ENCODE results near the gene WSCD2. TPM values are rescaled to one million over a fixed set of nuclear protein-coding genes. Genes with fewer than 3 reads are reported as not detected.

WSCD2 gene
- total and polyA plus RNA-seq, 8 donors = 0.25 to 6.7 (median 1.4) TPM; not detected in 3

DNA sequence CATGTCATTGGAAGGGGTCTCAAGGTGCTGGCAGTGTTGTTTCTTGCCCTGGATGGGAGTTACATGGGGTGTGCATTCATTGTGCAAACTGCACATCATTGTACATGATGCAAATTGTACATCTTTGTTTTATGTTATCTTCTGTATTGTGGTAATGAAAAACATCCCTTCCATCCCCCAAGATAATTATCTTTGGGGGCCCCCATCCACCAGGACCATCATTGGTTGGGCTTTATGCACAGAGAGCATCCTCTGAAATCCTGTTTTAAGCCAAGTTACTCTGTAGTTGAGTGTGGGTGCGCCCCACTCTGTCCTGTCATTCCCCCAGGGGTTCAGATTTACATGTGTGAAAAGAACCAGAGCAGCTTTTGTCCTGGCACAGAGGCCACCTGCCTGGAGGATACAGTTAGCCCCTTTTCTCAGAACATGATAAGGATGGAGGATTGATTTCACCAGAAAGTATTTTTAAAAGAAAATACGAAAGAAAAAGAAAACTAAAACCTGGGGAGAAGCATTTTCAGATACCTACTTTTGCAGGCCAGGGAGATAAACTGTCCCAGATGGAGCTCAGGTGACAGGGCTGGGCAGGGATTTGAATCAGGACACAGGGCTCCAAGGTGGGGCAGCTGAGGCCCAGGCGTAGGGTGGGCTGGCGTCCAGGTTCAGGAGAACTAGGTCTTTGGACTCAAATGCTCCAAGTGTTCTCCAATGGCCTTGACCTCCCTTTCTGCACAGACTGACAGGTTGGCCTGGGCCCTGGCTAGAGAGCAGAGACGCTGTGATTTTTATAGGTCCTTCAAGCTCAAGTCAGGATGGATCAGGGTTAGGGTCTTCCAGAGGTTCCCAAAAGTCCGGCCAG lies 17.2 kb downstream of the WSCD2 start:
- DNase-seq = no peak
- WGBS, 5 donors = 50 to 70% (median 63%) methylated on average over 6 of the region's 6 CpGs
- no peak for TF ChIP-seq CTCF (IDR thresholded peaks at IDR 0.05)
- TF ChIP-seq EP300 (IDR thresholded peaks at IDR 0.05) = no peak
- H3K36me3 ChIP-seq = no peaks in the 10 kb centered on the region
- H3K27me3 ChIP-seq = peaks cover 0 to 6% (median 0%) of the 10 kb centered on the region in 3 donors
- H3K9me3 ChIP-seq = no peaks in the 10 kb centered on the region
- H3K4me1 ChIP-seq = no peaks in the 10 kb centered on the region
- H3K4me3 ChIP-seq = no peak overlapping the region
- no peak overlapping the region for H3K27ac ChIP-seq
- intact Hi-C loops (cut with DNase I; ENCODE audit: low total_unique reads) = no loop called here

- 81 to 87% (median 84%) methylated on average over 5 of the region's 5 CpGs for WGBS, 5 donors
- intact Hi-C loops (cut with DNase I; ENCODE audit: low total_unique reads) = no loop called here
- no peak overlapping the region for H3K27ac ChIP-seq
- no peak overlapping the region for H3K4me3 ChIP-seq
- no peak for DNase-seq
- H3K27me3 ChIP-seq = peaks cover 0 to 6% (median 0%) of the 10 kb centered on the region in 3 donors
- no peak for TF ChIP-seq POLR2A (IDR thresholded peaks at IDR 0.05)
- no peak for TF ChIP-seq CTCF (IDR thresholded peaks at IDR 0.05)
- no peak for TF ChIP-seq POLR2AphosphoS5 (IDR thresholded peaks at IDR 0.05)
- TF ChIP-seq EP300 (IDR thresholded peaks at IDR 0.05) = no peak
- no peaks in the 10 kb centered on the region for H3K9me3 ChIP-seq
- no peaks in the 10 kb centered on the region for H3K4me1 ChIP-seq
- H3K36me3 ChIP-seq = no peaks in the 10 kb centered on the region
Measured at GRCh38 chr12:108147279-108147678, 18.2 kb downstream of the WSCD2 start.

- no peak overlapping the region for H3K27ac ChIP-seq
- 65 to 85% (median 83%) methylated on average over 3 of the region's 3 CpGs for WGBS, 5 donors
- no peak overlapping the region for H3K4me3 ChIP-seq
- TF ChIP-seq CTCF (IDR thresholded peaks at IDR 0.05) (no peak), EP300 (IDR thresholded peaks at IDR 0.05) (no peak), POLR2AphosphoS5 (IDR thresholded peaks at IDR 0.05) (no peak), POLR2A (IDR thresholded peaks at IDR 0.05) (no peak)
- no peaks in the 10 kb centered on the region for H3K9me3 ChIP-seq
- no peaks in the 10 kb centered on the region for H3K4me1 ChIP-seq
- intact Hi-C loops (cut with DNase I; ENCODE audit: low total_unique reads) = no loop called here
- no peaks in the 10 kb centered on the region for H3K36me3 ChIP-seq
- no peak for DNase-seq
- peaks cover 0 to 6% (median 0%) of the 10 kb centered on the region in 3 donors for H3K27me3 ChIP-seq
Measured at GRCh38 chr12:108148521-108149074, 19.5 kb downstream of the WSCD2 start.

DNA sequence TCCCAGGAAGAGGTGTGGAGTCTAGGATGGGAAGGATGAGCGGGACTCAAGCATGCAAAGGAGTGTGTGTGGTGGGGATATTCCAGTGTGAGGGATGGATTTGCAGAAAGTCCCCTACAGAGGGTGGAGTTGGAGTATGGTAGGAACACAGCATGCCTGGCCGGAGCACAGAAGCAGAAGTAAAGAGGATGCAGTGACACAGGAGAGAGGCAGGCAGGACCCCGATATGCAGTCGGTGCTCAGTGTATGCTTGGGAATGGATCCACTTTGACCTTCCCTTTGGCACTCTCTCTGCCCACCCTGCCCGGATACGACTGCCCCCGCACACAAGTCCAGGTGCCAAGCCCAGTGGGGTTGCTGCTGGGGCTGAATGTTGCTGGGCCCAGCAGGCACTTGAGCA lies 21.3 kb downstream of the WSCD2 start:
- H3K27ac ChIP-seq = no peak overlapping the region
- no peak overlapping the region for H3K4me3 ChIP-seq
- H3K4me1 ChIP-seq = no peaks in the 10 kb centered on the region
- 74 to 94% (median 90%) methylated on average over 4 to 7 of the region's 7 CpGs for WGBS, 5 donors
- DNase-seq = no peak
- H3K9me3 ChIP-seq = no peaks in the 10 kb centered on the region
- H3K36me3 ChIP-seq = no peaks in the 10 kb centered on the region
- H3K27me3 ChIP-seq = peaks cover 0 to 6% (median 0%) of the 10 kb centered on the region in 3 donors
- no peak for TF ChIP-seq CTCF (IDR thresholded peaks at IDR 0.05)
- TF ChIP-seq POLR2A (IDR thresholded peaks at IDR 0.05) = no peak
- TF ChIP-seq EP300 (IDR thresholded peaks at IDR 0.05) = no peak
- no peak for TF ChIP-seq POLR2AphosphoS5 (IDR thresholded peaks at IDR 0.05)
- intact Hi-C loops (cut with DNase I; ENCODE audit: low total_unique reads) = no loop called here

All from stomach (tissue), 9 donors.